GM10847 (cell line): ENCODE measurements around the gene TENT5C.

Experiments
- POLR2A ChIP-seq: IDR thresholded peaks from 2 replicates; pipeline ENCODE4 v1.6.1; 2011; ENCODE audit not compliant: insufficient read length; ENCODE audit errors: extremely low read depth

The TENT5C gene

GRCh38 chr1:117675907-117676430 lies 70.1 kb downstream of the TENT5C start:
- TF ChIP-seq POLR2A, result no peak

- TF ChIP-seq POLR2A, result no peak
Measured at GRCh38 chr1:117676615-117677130, 70.8 kb downstream of the TENT5C start.
